A673 (cell line): ENCODE measurements around the gene GRID1. TPM values are rescaled to one million over a fixed set of nuclear protein-coding genes. Genes with fewer than 3 reads are reported as not detected.

Source experiments
- BruUV-seq: library from RNA; stranded (reverse); fragments of 400-500 nt; replicated peaks from 2 replicates; lab custom pipeline; 2021; lab: Mats Ljungman, UMichigan
- CTCF ChIA-PET: fragments of 300-600 bp; sonication (Branson Sonifier 250); formaldehyde crosslinking; loops from one replicate; lab custom pipeline; 2022; ENCODE audit warnings: antibody characterized with exemption; lab: Charles Lee
- POLR2A ChIA-PET: fragments of 300-600 bp; sonication (Branson Sonifier 250); formaldehyde crosslinking; loops from one replicate; lab custom pipeline; 2022; ENCODE audit warnings: antibody characterized with exemption; ENCODE audit not compliant: low non-redundant PET; lab: Charles Lee
- DNase-seq: peaks from one replicate; pipeline ENCODE4 v3.0.0-alpha.2; 2015; ENCODE audit warnings: low spot score
- H3K27ac ChIP-seq: fragments of 200-600 bp; sonication (generic); 2 replicates; pipeline ENCODE4 v1.5.1; 2016; ENCODE audit warnings: mixed run types, low read depth, mild to moderate bottlenecking, mixed read lengths, antibody characterized with exemption, low read length; ENCODE audit not compliant: poor library complexity, severe bottlenecking
- H3K27me3 ChIP-seq: fragments of 200-600 bp; sonication (generic); replicated peaks from 2 replicates; pipeline ENCODE4 v1.6.1; 2017; ENCODE audit warnings: mixed run types, low read depth, mild to moderate bottlenecking, mixed read lengths, antibody characterized with exemption, low read length; ENCODE audit not compliant: insufficient read depth, poor library complexity
- H3K36me3 ChIP-seq: fragments of 200-600 bp; sonication (generic); 2 replicates; pipeline ENCODE4 v1.6.1; 2016; ENCODE audit warnings: mixed run types, mild to moderate bottlenecking, mixed read lengths, antibody characterized with exemption, low read length; ENCODE audit not compliant: insufficient read depth, poor library complexity, severe bottlenecking
- H3K4me1 ChIP-seq: fragments of 200-600 bp; sonication (generic); 2 replicates; pipeline ENCODE4 v1.6.1; 2017; ENCODE audit warnings: mixed run types, mild to moderate bottlenecking, mixed read lengths, antibody characterized with exemption, low read length; ENCODE audit not compliant: insufficient read depth, poor library complexity, severe bottlenecking
- H3K4me3 ChIP-seq: fragments of 200-600 bp; sonication (generic); 2 replicates; pipeline ENCODE4 v1.5.1; 2016; ENCODE audit warnings: low read depth, mixed run types, mild to moderate bottlenecking, mixed read lengths, low read length; ENCODE audit not compliant: poor library complexity, severe bottlenecking
- H3K9me3 ChIP-seq: fragments of 200-600 bp; sonication (generic); 2 replicates; pipeline ENCODE4 v1.6.1; 2016; ENCODE audit warnings: mixed run types, low read depth, mild to moderate bottlenecking, mixed read lengths, antibody characterized with exemption, low read length; ENCODE audit not compliant: poor library complexity, severe bottlenecking
- EZH2 ChIP-seq: fragments of 200-600 bp; sonication (generic); IDR thresholded peaks from 2 replicates; pipeline ENCODE4 v1.6.1; 2017; ENCODE audit warnings: borderline replicate concordance, low read depth, mild to moderate bottlenecking, mixed read lengths, antibody characterized with exemption, low read length; ENCODE audit not compliant: poor library complexity, severe bottlenecking
- intact Hi-C: fragments of 100-400 bp; cut with micrococcal nuclease; formaldehyde crosslinking; loops from one replicate; pipeline ENCODE4 v1.10.0; 2022; ENCODE audit not compliant: unreplicated experiment
- total RNA-seq: library from RNA; stranded (reverse); gene quantifications from 2 replicates; pipeline ENCODE4 v1.2.3, GENCODE V29; 2021
- TF ChIP-seq, protein P1 (sequence below): fragments of 300-800, 200-600 bp; sonication (generic); conservative IDR thresholded peaks from 2 replicates; pipeline ENCODE4 v1.5.1; 2017; ENCODE audit warnings: low read depth, mild to moderate bottlenecking, antibody characterized with exemption, low read length, moderate library complexity, mixed read lengths

GRID1 gene
- total RNA-seq, 1 experiment from 2014 or later = not detected

GRCh38 chr10:86298501-86299001, 68.0 kb downstream of the GRID1 start:
- no peaks in the 10 kb centered on the region for H3K4me1 ChIP-seq
- H3K4me3 ChIP-seq = no peak overlapping the region
- ChIA-PET CTCF (no interaction called here), POLR2A (interaction anchor here (0.7 kb wide), 1 partner anchor 1378 kb away, joined by 5 read pairs; no protein-coding TSS in a partner anchor)
- H3K27me3 ChIP-seq = peaks cover 13% of the 10 kb centered on the region
- intact Hi-C loops = no loop called here
- no TSS peak for BruUV-seq
- no peaks in the 10 kb centered on the region for H3K36me3 ChIP-seq
- DNase-seq = no peak
- H3K9me3 ChIP-seq = no peaks in the 10 kb centered on the region
- no peak overlapping the region for H3K27ac ChIP-seq
- TF ChIP-seq EZH2 = no peak

GRCh38 chr10:86295791-86296190, 70.8 kb downstream of the GRID1 start:
- CTCF ChIA-PET = no interaction called here
- Histone ChIP-seq H3K4me3 (no peak overlapping the region), H3K9me3 (no peaks in the 10 kb centered on the region), H3K27ac (no peak overlapping the region), H3K4me1 (no peaks in the 10 kb centered on the region), H3K36me3 (no peaks in the 10 kb centered on the region), H3K27me3 (peaks cover 13% of the 10 kb centered on the region)
- TF ChIP-seq, protein P1, sequence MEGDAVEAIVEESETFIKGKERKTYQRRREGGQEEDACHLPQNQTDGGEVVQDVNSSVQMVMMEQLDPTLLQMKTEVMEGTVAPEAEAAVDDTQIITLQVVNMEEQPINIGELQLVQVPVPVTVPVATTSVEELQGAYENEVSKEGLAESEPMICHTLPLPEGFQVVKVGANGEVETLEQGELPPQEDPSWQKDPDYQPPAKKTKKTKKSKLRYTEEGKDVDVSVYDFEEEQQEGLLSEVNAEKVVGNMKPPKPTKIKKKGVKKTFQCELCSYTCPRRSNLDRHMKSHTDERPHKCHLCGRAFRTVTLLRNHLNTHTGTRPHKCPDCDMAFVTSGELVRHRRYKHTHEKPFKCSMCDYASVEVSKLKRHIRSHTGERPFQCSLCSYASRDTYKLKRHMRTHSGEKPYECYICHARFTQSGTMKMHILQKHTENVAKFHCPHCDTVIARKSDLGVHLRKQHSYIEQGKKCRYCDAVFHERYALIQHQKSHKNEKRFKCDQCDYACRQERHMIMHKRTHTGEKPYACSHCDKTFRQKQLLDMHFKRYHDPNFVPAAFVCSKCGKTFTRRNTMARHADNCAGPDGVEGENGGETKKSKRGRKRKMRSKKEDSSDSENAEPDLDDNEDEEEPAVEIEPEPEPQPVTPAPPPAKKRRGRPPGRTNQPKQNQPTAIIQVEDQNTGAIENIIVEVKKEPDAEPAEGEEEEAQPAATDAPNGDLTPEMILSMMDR = no peak
- no peak for TF ChIP-seq EZH2
- BruUV-seq = no TSS peak
- intact Hi-C loops = no loop called here
- POLR2A ChIA-PET = no interaction called here
- no peak for DNase-seq

DNA sequence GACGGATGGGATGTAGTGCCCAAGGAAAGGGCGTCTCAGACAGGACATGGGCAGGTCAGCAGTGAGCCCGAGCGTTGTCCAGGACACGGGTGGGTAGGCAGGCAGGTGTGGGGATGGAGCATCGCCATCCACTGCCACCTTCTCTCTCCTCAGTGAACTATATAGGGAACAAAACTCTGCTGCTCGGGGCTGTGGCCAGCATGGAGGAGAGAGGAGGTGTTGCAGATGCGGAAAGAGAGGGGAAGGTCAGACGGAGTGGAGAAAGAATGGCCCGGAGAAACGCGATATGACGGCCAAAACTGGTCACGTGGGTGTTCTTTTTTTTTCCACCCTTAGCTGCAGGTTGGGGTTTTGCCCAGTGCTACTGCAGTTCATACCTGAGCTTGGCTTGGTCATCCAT, 71.2 kb downstream of the GRID1 start:
- BruUV-seq = no TSS peak
- H3K9me3 ChIP-seq = no peaks in the 10 kb centered on the region
- H3K4me1 ChIP-seq = no peaks in the 10 kb centered on the region
- H3K4me3 ChIP-seq = no peak overlapping the region
- no peaks in the 10 kb centered on the region for H3K36me3 ChIP-seq
- ChIA-PET POLR2A (no interaction called here), CTCF (no interaction called here)
- intact Hi-C loops = no loop called here
- no peak for DNase-seq
- H3K27ac ChIP-seq = no peak overlapping the region
- peaks cover 13% of the 10 kb centered on the region for H3K27me3 ChIP-seq
- no peak for TF ChIP-seq EZH2
- TF ChIP-seq, protein P1 = no peak
